GM21723 (cell line): ENCODE measurements around the gene GAL3ST2.
A peak's percentile ranks its signal among the peaks of the same experiment; 100 is the strongest.

Experiments used
- ATAC-seq: cut with Tn5 transposase; IDR thresholded peaks from one replicate; pipeline ENCODE4 v1.9.1; 2021; ENCODE audit warnings: mild to moderate bottlenecking, moderate library complexity; ENCODE audit not compliant: unreplicated experiment

Gene GAL3ST2

GRCh38 chr2:241842620-241843211 lies 66.1 kb downstream of the GAL3ST2 start:
- ATAC-seq: peak; percentile 61

- peak; percentile 4 for ATAC-seq
These were observed 66.9 kb downstream of the GAL3ST2 start for GRCh38 chr2:241843321-241844065.

GRCh38 chr2:241844066-241844728 lies 67.6 kb downstream of the GAL3ST2 start:
- peak; percentile 56 for ATAC-seq

GRCh38 chr2:241844831-241845578 lies 68.4 kb downstream of the GAL3ST2 start:
- no peak for ATAC-seq

GRCh38 chr2:241846406-241846805 lies 69.8 kb downstream of the GAL3ST2 start:
- ATAC-seq: no peak

- ATAC-seq: no peak
These were observed 72.4 kb downstream of the GAL3ST2 start for GRCh38 chr2:241848761-241849615.

GRCh38 chr2:241849616-241850543 lies 73.3 kb downstream of the GAL3ST2 start:
- ATAC-seq: no peak

GRCh38 chr2:241850544-241851324 lies 74.1 kb downstream of the GAL3ST2 start:
- no peak for ATAC-seq

GRCh38 chr2:241851325-241852115 lies 74.9 kb downstream of the GAL3ST2 start:
- ATAC-seq: no peak

- ATAC-seq: no peak
These were observed 75.7 kb downstream of the GAL3ST2 start for GRCh38 chr2:241852116-241852980.

- no peak for ATAC-seq
These were observed 76.5 kb downstream of the GAL3ST2 start for GRCh38 chr2:241852981-241853631.
